Endothelial cell of umbilical vein (primary cell): ENCODE measurements around the gene LUZP2. TPM values are rescaled to one million over a fixed set of nuclear protein-coding genes. Genes with fewer than 3 reads are reported as not detected.

Source experiments
- BruUV-seq: library from RNA; stranded (reverse); fragments of 400-500 nt; replicated peaks from 2 replicates; lab custom pipeline; 2021; lab: Mats Ljungman, UMichigan
- CTCF ChIA-PET: fragments of 300-600, 350-600 bp; sonication (Branson Sonifier 250); formaldehyde crosslinking; loops from one replicate; lab custom pipeline; 2021; ENCODE audit warnings: antibody characterized with exemption, inconsistent platforms; lab: Charles Lee
- POLR2A ChIA-PET: fragments of 300-600, 350-600 bp; sonication (Branson Sonifier 250); formaldehyde crosslinking; loops from one replicate; lab custom pipeline; 2021; ENCODE audit warnings: antibody characterized with exemption, inconsistent platforms; lab: Charles Lee
- DNase-seq: peaks from one replicate; pipeline ENCODE4 v3.0.0-alpha.2; 2011; ENCODE audit warnings: low read depth, low spot score
- FAIRE-seq: peaks from 2 replicates; lab custom pipeline; 2011; peaks lifted over from hg19 to GRCh38; lab: Jason Lieb, UNC
- H2AFZ ChIP-seq: 2 replicates; pipeline ENCODE4 v1.6.0; 2012; ENCODE audit warnings: low read depth, low read length, control low read depth, inconsistent platforms
- H3K27ac ChIP-seq: 2 replicates; pipeline ENCODE4 v1.5.1; 2011; ENCODE audit warnings: low read depth, mild to moderate bottlenecking, control low read depth, low read length, moderate library complexity; ENCODE audit not compliant: insufficient read depth
- H3K27me3 ChIP-seq, 2 experiments: 2 replicates each; pipeline versions ENCODE4 v1.6.0 to v1.6.1; 2011; ENCODE audit warnings: low read length in 2 of 2, mixed read lengths in 1 of 2; ENCODE audit not compliant: control insufficient read depth in 2 of 2, insufficient read depth in 2 of 2
- H3K36me3 ChIP-seq, 2 experiments: 2 replicates in 1 of 2; 3 replicates in 1 of 2; pipeline ENCODE4 v1.5.1; 2011; ENCODE audit warnings: low read length in 2 of 2, mild to moderate bottlenecking in 1 of 2, moderate library complexity in 1 of 2; ENCODE audit not compliant: control insufficient read depth in 2 of 2, insufficient read depth in 2 of 2; ENCODE audit errors: extremely low read depth in 1 of 2
- H3K4me1 ChIP-seq: 3 replicates; pipeline ENCODE4 v1.5.1; 2011; ENCODE audit warnings: mild to moderate bottlenecking, low read length; ENCODE audit not compliant: control insufficient read depth, insufficient read depth; ENCODE audit errors: extremely low read depth
- H3K4me2 ChIP-seq: 2 replicates; pipeline ENCODE4 v1.6.1; 2011; ENCODE audit warnings: low read length, control low read depth, mixed read lengths; ENCODE audit not compliant: insufficient read depth
- H3K4me3 ChIP-seq, 3 experiments: fragments of 200-600 bp in 1 of 3; sonication (generic), shearing (Covaris generic) in 1 of 3; replicated peaks in 1 of 3; 2 replicates each; pipeline ENCODE4 v1.5.1; 2011 to 2016; ENCODE audit warnings: control low read depth in 3 of 3, low read length in 3 of 3, mild to moderate bottlenecking in 2 of 3, inconsistent platforms in 1 of 3, low read depth in 1 of 3, moderate library complexity in 1 of 3; ENCODE audit not compliant: insufficient read depth in 1 of 3
- H3K79me2 ChIP-seq: 2 replicates; pipeline ENCODE4 v1.6.0; 2012; ENCODE audit warnings: low read length, inconsistent platforms; ENCODE audit not compliant: control insufficient read depth, insufficient read depth
- H3K9ac ChIP-seq: replicated peaks from 2 replicates; pipeline ENCODE3; 2011; ENCODE audit warnings: low read length, control low read depth; ENCODE audit not compliant: insufficient read depth; ENCODE audit errors: extremely low read depth
- H3K9me1 ChIP-seq: replicated peaks from 3 replicates; pipeline ENCODE4 v1.6.0; 2011; ENCODE audit warnings: mild to moderate bottlenecking, low read length; ENCODE audit not compliant: control insufficient read depth, insufficient read depth; ENCODE audit errors: extremely low read depth
- H3K9me3 ChIP-seq: replicated peaks from 2 replicates; pipeline ENCODE4 v1.5.1; 2012; ENCODE audit warnings: low read length, inconsistent platforms; ENCODE audit not compliant: control insufficient read depth, insufficient read depth
- H4K20me1 ChIP-seq: replicated peaks from 2 replicates; pipeline ENCODE3; 2011; ENCODE audit warnings: mild to moderate bottlenecking, low read length; ENCODE audit not compliant: control insufficient read depth, insufficient read depth; ENCODE audit errors: extremely low read depth
- CTCF ChIP-seq, 2 donors: IDR thresholded peaks; 1 replicate in 1 of 2; 2 replicates in 1 of 2; pipeline ENCODE4 v1.5.1; 2011; ENCODE audit warnings: low read length in 2 of 2, mild to moderate bottlenecking in 2 of 2, moderate library complexity in 2 of 2, control low read depth in 1 of 2, inconsistent platforms in 1 of 2, low read depth in 1 of 2; ENCODE audit not compliant: insufficient read depth in 1 of 2; ENCODE audit errors: extremely low read depth in 1 of 2
- EZH2 ChIP-seq: IDR thresholded peaks from 2 replicates; pipeline ENCODE4 v1.6.1; 2012; ENCODE audit warnings: borderline replicate concordance, low read depth, mild to moderate bottlenecking, moderate library complexity, low read length, inconsistent platforms; ENCODE audit not compliant: severe bottlenecking
- FOS ChIP-seq: IDR thresholded peaks from 2 replicates; pipeline ENCODE4 v1.6.1; 2011; ENCODE audit warnings: mild to moderate bottlenecking, low read length, moderate library complexity, borderline replicate concordance; ENCODE audit not compliant: insufficient read depth
- GATA2 ChIP-seq: IDR thresholded peaks from 2 replicates; pipeline ENCODE4 v1.7.0; 2011; ENCODE audit warnings: low read depth, mild to moderate bottlenecking, moderate library complexity, mixed read lengths, low read length; ENCODE audit not compliant: insufficient read length, insufficient read depth
- JUN ChIP-seq: IDR thresholded peaks from 2 replicates; pipeline ENCODE4 v1.6.1; 2011; ENCODE audit warnings: borderline replicate concordance, low read depth; ENCODE audit not compliant: insufficient read length, insufficient read depth
- MAX ChIP-seq: IDR thresholded peaks from 2 replicates; pipeline ENCODE4 v1.6.1; 2011; ENCODE audit not compliant: insufficient read depth, insufficient read length
- MYC ChIP-seq: IDR thresholded peaks from one replicate; pipeline ENCODE4 v1.6.1; 2011; ENCODE audit warnings: mild to moderate bottlenecking, low read depth, low read length
- POLR2A ChIP-seq: IDR thresholded peaks from 2 replicates; pipeline ENCODE4 v1.6.1; 2012; ENCODE audit warnings: low read depth, mild to moderate bottlenecking, control low read depth, low read length
- POLR2AphosphoS5 ChIP-seq: IDR thresholded peaks from 2 replicates; pipeline ENCODE4 v1.6.1; 2012; ENCODE audit warnings: low read depth, mild to moderate bottlenecking, control low read depth, low read length, moderate library complexity; ENCODE audit not compliant: insufficient read depth
- dilution Hi-C: fragments of 300-500 bp; cut with MboI; formaldehyde crosslinking; loops from one replicate; pipeline ENCODE4 v1.15.0; 2019; ENCODE audit warnings: low sequenced_read_pairs; ENCODE audit not compliant: extremely low pct_ligation_motif_present
- intact Hi-C: fragments of 100-400 bp; cut with micrococcal nuclease; formaldehyde crosslinking; loops from one replicate; pipeline ENCODE4 v1.10.0; 2022
- polyA plus RNA-seq, 4 experiments: library from polyadenylated mRNA; depleted of rRNA in 3 of 4; stranded (reverse) in 3 of 4; unstranded in 1 of 4; fragments of >200 nt; gene quantifications; 2 replicates each; pipeline versions ENCODE4 v1.2.1 to v1.2.3, GENCODE V29; 2011 to 2012; ENCODE audit warnings: missing spikeins in 1 of 4
- total RNA-seq: library from RNA; stranded (reverse); gene quantifications from 2 replicates; pipeline ENCODE4 v1.2.3, GENCODE V29; 2021

LUZP2 gene
- total and polyA plus RNA-seq, 2 donors (not counting 3 experiments of a cell fraction or from before 2014, with no cell fraction given): 0.07 TPM; not detected in 1

- Histone ChIP-seq H3K27me3 (no peaks in the 10 kb centered on the region), H3K9me3 (no peaks in the 10 kb centered on the region), H3K27ac (no peak overlapping the region), H3K4me1 (no peaks in the 10 kb centered on the region), H2AFZ (no peak overlapping the region), H3K36me3 (no peaks in the 10 kb centered on the region), H3K4me2 (no peak overlapping the region), H3K4me3 (no peak overlapping the region), H3K79me2 (no peaks in the 10 kb centered on the region), H3K9ac (no peak overlapping the region), H4K20me1 (no peaks in the 10 kb centered on the region), H3K9me1 (no peaks in the 10 kb centered on the region)
- DNase-seq: no peak
- POLR2A ChIA-PET: no interaction called here
- intact Hi-C loops: no loop called here
- no peak for FAIRE-seq
- TF ChIP-seq MAX (no peak), FOS (no peak), GATA2 (no peak), POLR2AphosphoS5 (no peak), EZH2 (no peak), CTCF (IDR thresholded peaks at IDR 0.05; ENCODE audit: extremely low read depth in 1 of 2, insufficient read depth in 1 of 2, low read depth in 1 of 2, low read length in 2 of 2) (no peak), POLR2A (no peak), JUN (no peak), MYC (no peak)
- dilution Hi-C loops: no loop called here
- BruUV-seq: no TSS peak
- CTCF ChIA-PET: no interaction called here
Measured at GRCh38 chr11:24516638-24517037, 19.8 kb downstream of the LUZP2 start.
